ENCODE measurements around the gene EML1.

GRCh38 chr14:99810559-99810874 lies 17.3 kb downstream of the EML1 start:
- TF ChIP-seq CTCF (IDR thresholded peaks at IDR 0.05; ENCODE audit: poor library complexity, severe bottlenecking) (no peak), SMC3 (conservative IDR thresholded peaks at IDR 0.05; ENCODE audit: poor library complexity) (no peak), TAF1 (IDR thresholded peaks at IDR 0.05; ENCODE audit: low read depth) (no peak), EP300 (conservative IDR thresholded peaks at IDR 0.05; ENCODE audit: poor library complexity, severe bottlenecking) (no peak), MXI1 (conservative IDR thresholded peaks at IDR 0.05; ENCODE audit: poor library complexity, severe bottlenecking) (no peak), RAD21 (conservative IDR thresholded peaks at IDR 0.05) (no peak)

All from neural cell (in vitro differentiated cells).